H1 (cell line): ENCODE results near the gene MAP3K3. TPM values are rescaled to one million over a fixed set of nuclear protein-coding genes. Genes with fewer than 3 reads are reported as not detected.

ENCODE experiments used
- ATF2 ChIP-seq: IDR thresholded peaks from 2 replicates; pipeline ENCODE4 v1.6.1; 2012; ENCODE audit warnings: low read length, inconsistent platforms
- CHD7 ChIP-seq: fragments of 300-600 bp; sonication (generic); IDR thresholded peaks from 2 replicates; pipeline ENCODE4 v1.7.1; 2012; ENCODE audit warnings: low read length, moderate library complexity, mild to moderate bottlenecking, inconsistent platforms; ENCODE audit not compliant: insufficient replicate concordance
- E2F6 ChIP-seq: IDR thresholded peaks from 2 replicates; pipeline ENCODE4 v1.6.1; 2012; ENCODE audit warnings: inconsistent platforms
- JUND ChIP-seq: IDR thresholded peaks from 2 replicates; pipeline ENCODE4 v1.6.1; 2011; ENCODE audit warnings: mild to moderate bottlenecking, improper control_type of control experiment, low read length
- KDM1A ChIP-seq: fragments of 200-600, 300-600 bp; sonication (generic); IDR thresholded peaks from 2 replicates; pipeline ENCODE4 v1.7.1; 2016; ENCODE audit warnings: mild to moderate bottlenecking, low read length, borderline replicate concordance
- POLR2AphosphoS5 ChIP-seq: IDR thresholded peaks from 2 replicates; pipeline ENCODE4 v1.6.1; 2011; ENCODE audit warnings: low read depth, low read length
- TAF1 ChIP-seq: IDR thresholded peaks from 2 replicates; pipeline ENCODE4 v1.6.1; 2011; ENCODE audit warnings: mild to moderate bottlenecking, low read depth, low read length
- TEAD4 ChIP-seq: IDR thresholded peaks from 2 replicates; pipeline ENCODE4 v1.6.1; 2012; ENCODE audit warnings: low read depth, low read length, inconsistent platforms, mixed read lengths
- polyA plus RNA-seq, 7 experiments: library from polyadenylated mRNA; depleted of rRNA in 3 of 7; stranded (reverse) in 5 of 7; unstranded in 2 of 7; fragments of >200 nt in 5 of 7; fragments of 200-250 nt in 2 of 7; gene quantifications; 1 replicate in 5 of 7; 2 replicates in 1 of 7; 4 replicates in 1 of 7; pipeline versions ENCODE4 v1.2.1 to v1.2.3, GENCODE V29; 2011 to 2013; ENCODE audit warnings: missing spikeins in 2 of 7, mixed read lengths in 2 of 7
- total RNA-seq: library from RNA; stranded (reverse); fragmentation: NEBNext Ultra II Directional; extraction: Animal tissue kit (Norgen Biotek cat#: 25700); gene quantifications from 2 replicates; pipeline ENCODE4 v1.2.1, GENCODE V29; 2021

The MAP3K3 gene
- total and polyA plus RNA-seq, 2 of the 8 experiments (the other 6 are each of a cell fraction or from before 2014, with no cell fraction given) = 10.3 to 21.0 TPM

GRCh38 chr17:63714550-63715277, 92.5 kb downstream of the MAP3K3 start (continued):
- TF ChIP-seq CHD7 = no peak
- TF ChIP-seq TAF1 = no peak
- TF ChIP-seq JUND = no peak
- TF ChIP-seq E2F6 = no peak
- TF ChIP-seq POLR2AphosphoS5 = no peak
- TF ChIP-seq TEAD4 = no peak
- TF ChIP-seq ATF2 = no peak
- no peak for TF ChIP-seq KDM1A
